Activated naive CD8-positive, alpha-beta T cell treated with anti-CD3 and anti-CD28 coated beads, Interleukin-2, amount 50 U/mL, for 24 hours (primary cell): ENCODE measurements around the gene GKN2.
"Not testable (repeated sequence)": the region's sequence is repeated elsewhere in the genome, so short reads cannot be mapped to it uniquely, and the experiment has no call there.

Experiments used
- ATAC-seq: fragments of 150-1000 bp; cut with Tn5 transposase; one replicate; pipeline ENCODE4 v1.10.0; 2021
- DNase-seq: peaks from one replicate; pipeline ENCODE4 v3.0.0; 2021
- H3K27ac Mint-ChIP-seq: one replicate; pipeline ENCODE4 v1.8.0; 2021; ENCODE audit warnings: mild to moderate bottlenecking, mixed read lengths
- H3K27me3 Mint-ChIP-seq: one replicate; pipeline ENCODE4 v1.8.0; 2021; ENCODE audit warnings: mixed read lengths
- H3K36me3 Mint-ChIP-seq: one replicate; pipeline ENCODE4 v1.8.0; 2021; ENCODE audit warnings: low read depth, mixed read lengths
- H3K4me1 Mint-ChIP-seq: one replicate; pipeline ENCODE4 v1.8.0; 2021; ENCODE audit warnings: mixed read lengths
- H3K4me3 Mint-ChIP-seq: one replicate; pipeline ENCODE4 v1.8.0; 2021; ENCODE audit warnings: mild to moderate bottlenecking, moderate library complexity, mixed read lengths
- H3K9me3 Mint-ChIP-seq: one replicate; pipeline ENCODE4 v1.8.0; 2021; ENCODE audit warnings: mixed read lengths

Gene GKN2

DNA sequence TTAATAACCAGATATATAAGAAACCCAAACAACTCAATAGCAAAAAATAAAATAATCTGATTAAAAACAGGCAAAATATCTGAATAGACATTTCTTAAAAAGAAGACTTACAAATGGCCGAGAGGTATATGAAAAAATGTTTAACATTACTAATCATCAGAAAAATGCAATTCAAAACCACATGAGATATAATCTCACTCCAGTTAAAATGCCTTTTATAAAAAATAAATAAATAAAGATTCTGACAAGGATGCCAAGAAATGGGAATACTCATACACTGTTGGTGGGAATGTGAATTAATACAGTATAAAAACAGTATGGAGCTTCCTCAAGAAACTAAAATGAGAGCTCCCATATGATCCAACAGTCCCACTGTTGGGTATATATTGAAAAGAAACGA is 47.6 kb downstream of the GKN2 start:
- Mint-ChIP-seq H3K27me3 (no peaks in the 10 kb centered on the region), H3K4me3 (no peak overlapping the region), H3K36me3 (no peaks in the 10 kb centered on the region), H3K4me1 (peaks cover 29% of the 10 kb centered on the region), H3K9me3 (peaks cover 10% of the 10 kb centered on the region), H3K27ac (no peak overlapping the region)
- ATAC-seq, result no peak
- no peak for DNase-seq

DNA sequence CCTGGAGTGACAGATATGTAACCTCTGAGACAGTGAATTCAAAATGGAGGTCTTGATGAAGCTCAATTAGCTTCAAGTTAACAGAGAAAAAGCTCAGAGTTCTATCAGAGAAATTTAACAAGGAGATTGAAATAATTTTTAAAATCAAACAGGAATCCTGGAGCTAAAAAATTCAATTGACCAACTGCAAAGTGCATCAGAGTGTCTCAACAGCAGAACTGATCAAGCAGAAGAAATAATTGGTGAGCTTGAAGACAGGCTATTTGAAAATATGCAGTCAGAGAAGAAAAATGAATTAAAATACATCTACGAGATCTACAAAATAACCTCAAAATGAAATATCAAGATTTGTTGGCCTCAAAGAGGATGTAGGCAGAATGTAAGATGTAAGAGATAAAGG is 51.1 kb downstream of the GKN2 start:
- Mint-ChIP-seq H3K4me1 (peaks cover under 1% of the 10 kb centered on the region), H3K27me3 (no peaks in the 10 kb centered on the region), H3K36me3 (no peaks in the 10 kb centered on the region), H3K27ac (no peak overlapping the region), H3K9me3 (peaks cover 10% of the 10 kb centered on the region), H3K4me3 (no peak overlapping the region)
- ATAC-seq (no peak), DNase-seq (no peak)

DNA sequence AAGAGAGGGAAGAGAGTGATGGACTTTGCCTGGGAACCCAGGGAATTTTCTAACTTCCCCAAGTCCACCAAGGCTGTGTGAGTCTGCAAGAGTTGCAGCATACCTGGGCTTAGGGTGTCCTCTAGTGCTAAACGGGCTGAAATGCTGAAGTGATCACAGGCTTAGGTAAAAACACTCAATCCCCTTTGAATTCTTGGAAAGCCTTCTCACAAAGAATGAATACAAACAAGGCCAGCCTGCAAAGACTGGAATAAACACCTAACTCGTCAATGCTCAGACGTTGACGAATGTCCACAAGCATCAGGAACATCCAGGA is 51.5 kb downstream of the GKN2 start:
- no peak overlapping the region for H3K27ac Mint-ChIP-seq
- H3K4me3 Mint-ChIP-seq, result no peak overlapping the region
- no peak for ATAC-seq
- H3K9me3 Mint-ChIP-seq, result peaks cover 10% of the 10 kb centered on the region
- DNase-seq, result no peak
- H3K4me1 Mint-ChIP-seq, result no peaks in the 10 kb centered on the region
- H3K36me3 Mint-ChIP-seq, result no peaks in the 10 kb centered on the region
- no peaks in the 10 kb centered on the region for H3K27me3 Mint-ChIP-seq

DNA sequence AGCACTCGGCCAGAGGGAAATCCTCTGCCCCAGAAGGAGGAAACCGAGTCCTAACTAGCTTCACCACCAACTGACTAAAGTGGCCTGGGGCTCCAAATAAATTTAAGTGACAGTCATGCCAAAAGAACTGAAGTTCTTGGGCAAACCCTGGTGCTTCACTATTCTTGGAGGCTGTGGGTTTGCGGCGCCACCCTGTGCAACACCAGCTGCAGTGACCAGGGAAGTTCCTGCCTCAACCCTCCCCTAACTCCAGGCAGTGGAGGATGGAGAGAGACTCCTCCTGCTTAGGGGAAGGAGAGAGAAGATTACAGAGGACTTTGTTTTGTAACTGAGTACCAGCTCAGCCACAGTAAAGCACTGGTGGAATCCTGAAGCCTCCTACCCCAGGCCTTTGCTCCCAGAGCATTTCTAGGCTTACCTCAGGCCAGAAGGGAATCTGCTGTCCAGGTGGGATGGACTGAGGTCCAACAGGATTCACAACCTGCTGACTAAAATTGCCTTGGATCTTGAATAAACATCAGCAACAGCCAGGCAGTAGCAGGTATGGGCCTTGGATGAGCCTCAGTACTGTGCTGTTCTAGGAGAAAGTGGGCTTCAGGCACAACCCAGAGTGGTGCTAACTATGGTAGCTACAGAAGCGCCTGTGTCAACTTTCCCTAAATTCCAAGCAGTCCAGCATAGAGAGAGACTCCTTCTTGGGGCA is 52.0 kb downstream of the GKN2 start:
- Mint-ChIP-seq H3K9me3 (peaks cover 10% of the 10 kb centered on the region), H3K27me3 (no peaks in the 10 kb centered on the region), H3K36me3 (no peaks in the 10 kb centered on the region), H3K4me1 (no peaks in the 10 kb centered on the region), H3K27ac (no peak overlapping the region), H3K4me3 (no peak overlapping the region)
- ATAC-seq (no peak), DNase-seq (no peak)

DNA sequence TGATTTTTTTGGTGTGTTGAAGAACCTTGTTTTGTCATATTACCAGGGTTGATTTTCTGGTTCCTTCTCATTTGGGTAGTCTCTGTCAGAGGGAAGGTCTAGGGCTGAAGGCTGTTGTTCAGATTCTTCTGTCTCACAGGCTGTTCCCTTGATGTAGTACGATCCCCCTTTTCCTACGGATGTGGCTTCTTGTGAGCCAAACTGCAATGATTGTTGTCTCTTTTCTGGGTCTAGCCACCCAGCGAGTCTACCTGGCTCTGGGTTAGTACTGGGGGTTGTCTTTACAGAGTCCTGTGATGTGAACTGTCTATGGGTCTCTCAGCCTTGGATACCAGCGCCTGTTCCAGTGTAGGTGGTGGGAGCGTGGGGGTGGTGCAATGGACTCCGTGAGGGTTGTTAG is 56.7 kb downstream of the GKN2 start:
- DNase-seq, ATAC-seq, H3K9me3 Mint-ChIP-seq, H3K4me1 Mint-ChIP-seq, H3K27ac Mint-ChIP-seq, H3K36me3 Mint-ChIP-seq, H3K4me3 Mint-ChIP-seq, H3K27me3 Mint-ChIP-seq: not testable (repeated sequence)
